IMR-90 (cell line): ENCODE data around the gene IQCB1.

Experiments used
- CEBPB ChIP-seq: IDR thresholded peaks from 2 replicates; pipeline ENCODE4 v1.6.1; 2012; ENCODE audit warnings: low read depth, low read length, improper control_type of control experiment
- MAFK ChIP-seq: IDR thresholded peaks from 2 replicates; pipeline ENCODE4 v1.6.1; 2012; ENCODE audit warnings: low read depth, low read length, improper control_type of control experiment
- MAZ ChIP-seq: IDR thresholded peaks from 2 replicates; pipeline ENCODE4 v1.6.1; 2012; ENCODE audit warnings: low read depth, mild to moderate bottlenecking, low read length, improper control_type of control experiment, moderate library complexity, borderline replicate concordance
- MXI1 ChIP-seq: IDR thresholded peaks from 2 replicates; pipeline ENCODE4 v1.6.1; 2012; ENCODE audit warnings: low read depth, mild to moderate bottlenecking, low read length, moderate library complexity, borderline replicate concordance
- POLR2A ChIP-seq: IDR thresholded peaks from 2 replicates; pipeline ENCODE4 v1.6.1; 2012; ENCODE audit warnings: mild to moderate bottlenecking, low read depth, low read length
- RAD21 ChIP-seq: IDR thresholded peaks from 2 replicates; pipeline ENCODE4 v1.6.1; 2012; ENCODE audit warnings: low read length, improper control_type of control experiment
- RCOR1 ChIP-seq: IDR thresholded peaks from 2 replicates; pipeline ENCODE4 v1.6.1; 2012; ENCODE audit warnings: mild to moderate bottlenecking, low read length, improper control_type of control experiment; ENCODE audit not compliant: insufficient replicate concordance
- RFX5 ChIP-seq: IDR thresholded peaks from 2 replicates; pipeline ENCODE4 v1.8.0; 2012; ENCODE audit warnings: low read depth, mild to moderate bottlenecking, low read length, moderate library complexity
- SMC3 ChIP-seq: fragments of 150-350 bp; IDR thresholded peaks from 2 replicates; pipeline ENCODE4 v1.6.1; 2016; ENCODE audit warnings: low read depth, mild to moderate bottlenecking, antibody characterized with exemption, low read length, moderate library complexity
- TF ChIP-seq, protein P1 (sequence below): conservative IDR thresholded peaks from 2 replicates; pipeline ENCODE4 v1.5.1; 2012; ENCODE audit warnings: mild to moderate bottlenecking, low read depth, low read length, improper control_type of control experiment
- TF ChIP-seq, protein P2 (sequence below): fragments of 150-350 bp; IDR thresholded peaks from 2 replicates; pipeline ENCODE4 v1.6.1; 2016; ENCODE audit warnings: low read depth, mild to moderate bottlenecking, low read length, moderate library complexity, borderline replicate concordance

- TF ChIP-seq, protein P1, sequence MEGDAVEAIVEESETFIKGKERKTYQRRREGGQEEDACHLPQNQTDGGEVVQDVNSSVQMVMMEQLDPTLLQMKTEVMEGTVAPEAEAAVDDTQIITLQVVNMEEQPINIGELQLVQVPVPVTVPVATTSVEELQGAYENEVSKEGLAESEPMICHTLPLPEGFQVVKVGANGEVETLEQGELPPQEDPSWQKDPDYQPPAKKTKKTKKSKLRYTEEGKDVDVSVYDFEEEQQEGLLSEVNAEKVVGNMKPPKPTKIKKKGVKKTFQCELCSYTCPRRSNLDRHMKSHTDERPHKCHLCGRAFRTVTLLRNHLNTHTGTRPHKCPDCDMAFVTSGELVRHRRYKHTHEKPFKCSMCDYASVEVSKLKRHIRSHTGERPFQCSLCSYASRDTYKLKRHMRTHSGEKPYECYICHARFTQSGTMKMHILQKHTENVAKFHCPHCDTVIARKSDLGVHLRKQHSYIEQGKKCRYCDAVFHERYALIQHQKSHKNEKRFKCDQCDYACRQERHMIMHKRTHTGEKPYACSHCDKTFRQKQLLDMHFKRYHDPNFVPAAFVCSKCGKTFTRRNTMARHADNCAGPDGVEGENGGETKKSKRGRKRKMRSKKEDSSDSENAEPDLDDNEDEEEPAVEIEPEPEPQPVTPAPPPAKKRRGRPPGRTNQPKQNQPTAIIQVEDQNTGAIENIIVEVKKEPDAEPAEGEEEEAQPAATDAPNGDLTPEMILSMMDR, result no peak
- TF ChIP-seq RAD21 (no peak), POLR2A (no peak), RCOR1 (no peak), MAFK (no peak), SMC3 (no peak), RFX5 (no peak), CEBPB (no peak), MXI1 (no peak), MAZ (no peak)
- TF ChIP-seq, protein P2, sequence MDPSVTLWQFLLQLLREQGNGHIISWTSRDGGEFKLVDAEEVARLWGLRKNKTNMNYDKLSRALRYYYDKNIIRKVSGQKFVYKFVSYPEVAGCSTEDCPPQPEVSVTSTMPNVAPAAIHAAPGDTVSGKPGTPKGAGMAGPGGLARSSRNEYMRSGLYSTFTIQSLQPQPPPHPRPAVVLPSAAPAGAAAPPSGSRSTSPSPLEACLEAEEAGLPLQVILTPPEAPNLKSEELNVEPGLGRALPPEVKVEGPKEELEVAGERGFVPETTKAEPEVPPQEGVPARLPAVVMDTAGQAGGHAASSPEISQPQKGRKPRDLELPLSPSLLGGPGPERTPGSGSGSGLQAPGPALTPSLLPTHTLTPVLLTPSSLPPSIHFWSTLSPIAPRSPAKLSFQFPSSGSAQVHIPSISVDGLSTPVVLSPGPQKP, result no peak
Observed at GRCh38 chr3:121768452-121768851, 66.4 kb downstream of the IQCB1 start.
